Stomach (tissue), 4 donors: ENCODE measurements around the gene FAM131B.

Source experiments
- CTCF ChIP-seq, 7 experiments: fragments of 450-650 bp in 4 of 7; fragments of 200-600 bp in 3 of 7; sonication (generic) in 3 of 7; IDR thresholded peaks; one replicate each; pipeline ENCODE4 v1.5.1; 2016 to 2019; ENCODE audit warnings: antibody characterized with exemption in 7 of 7, control low read depth in 2 of 7, mild to moderate bottlenecking in 1 of 7
- EP300 ChIP-seq: sonication (generic); formaldehyde crosslinking; IDR thresholded peaks from one replicate; pipeline ENCODE4 v1.6.1; 2017; ENCODE audit warnings: antibody characterized with exemption
- POLR2A ChIP-seq, 4 donors: fragments of 450-650 bp; IDR thresholded peaks; one replicate each; pipeline ENCODE4 v1.6.1; 2016; ENCODE audit warnings: antibody characterized with exemption in 4 of 4, control low read depth in 2 of 4, mild to moderate bottlenecking in 1 of 4, moderate library complexity in 1 of 4
- POLR2AphosphoS5 ChIP-seq, 3 donors: sonication (generic); formaldehyde crosslinking; IDR thresholded peaks; one replicate each; pipeline ENCODE4 v1.6.1; 2016; ENCODE audit warnings: antibody characterized with exemption in 3 of 3

GRCh38 chr7:143396625-143397556 is 34.4 kb upstream of the FAM131B start:
- TF ChIP-seq POLR2A (IDR thresholded peaks at IDR 0.05) (no peak), CTCF (IDR thresholded peaks at IDR 0.05) (no peak), EP300 (no peak), POLR2AphosphoS5 (IDR thresholded peaks at IDR 0.05) (no peak)
